Measurements from ENCODE around the gene CDH26. TPM values are rescaled to one million over a fixed set of nuclear protein-coding genes. Genes with fewer than 3 reads are reported as not detected.

CDH26 gene
- total RNA-seq, 1 experiment from 2014 or later, result not detected

- Histone ChIP-seq H3K27ac (ENCODE audit: low read length) (no peak overlapping the region), H3K9me2 (replicated peaks; ENCODE audit: insufficient read depth, low read length) (no peaks in the 10 kb centered on the region), H3K79me2 (ENCODE audit: low read length) (no peaks in the 10 kb centered on the region), H3K27me3 (ENCODE audit: low read length) (no peaks in the 10 kb centered on the region), H3K36me3 (ENCODE audit: insufficient read depth, low read length) (no peaks in the 10 kb centered on the region), H2AFZ (ENCODE audit: low read length) (no peak overlapping the region), H3K4me2 (ENCODE audit: low read depth, low read length, poor library complexity, severe bottlenecking) (no peak overlapping the region), H3K9ac (ENCODE audit: low read length) (no peak overlapping the region), H3K9me3 (ENCODE audit: low read length) (no peaks in the 10 kb centered on the region), H3K4me3 (ENCODE audit: low read length) (no peak overlapping the region), H4K20me1 (ENCODE audit: insufficient read depth, low read depth, low read length) (no peaks in the 10 kb centered on the region), H3K4me1 (ENCODE audit: low read length) (no peaks in the 10 kb centered on the region)
- DNase-seq, result no peak
Observed at GRCh38 chr20:60063048-60063451, 104.8 kb downstream of the CDH26 start.

DNA sequence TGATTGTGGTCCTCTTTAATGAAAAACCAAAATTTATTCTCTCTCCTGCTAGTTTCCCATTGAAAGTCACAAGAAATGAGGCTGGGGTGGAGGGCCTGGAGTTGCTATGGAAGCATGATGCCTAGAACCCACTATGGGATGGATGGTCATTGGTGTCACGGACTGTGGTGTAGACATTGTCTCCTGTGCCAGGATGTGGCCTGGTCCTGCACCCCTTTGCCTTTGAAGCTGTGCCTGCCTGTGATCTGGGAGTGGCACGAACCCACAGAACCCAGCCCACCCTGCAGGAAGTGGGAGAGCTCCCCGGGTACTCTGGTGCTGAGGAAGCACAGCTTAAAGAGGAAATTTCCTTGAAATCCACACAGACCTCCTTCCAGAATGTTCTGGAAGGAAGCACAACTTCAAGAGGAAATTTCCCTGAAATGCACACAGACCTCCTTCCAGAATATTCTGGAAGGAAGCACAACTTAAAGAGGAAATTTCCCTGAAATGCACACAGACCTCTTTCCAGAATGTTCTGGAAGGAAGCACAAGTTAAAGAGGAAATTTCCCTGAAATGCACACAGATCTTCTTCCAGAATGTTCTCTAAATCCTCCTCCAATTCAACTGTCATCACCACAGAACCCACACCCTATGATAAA lies 105.6 kb downstream of the CDH26 start:
- DNase-seq, result no peak
- H3K79me2 ChIP-seq (ENCODE audit: low read length), result no peaks in the 10 kb centered on the region
- H3K9me2 ChIP-seq (replicated peaks; ENCODE audit: insufficient read depth, low read length), result no peaks in the 10 kb centered on the region
- H3K9me3 ChIP-seq (ENCODE audit: low read length), result no peaks in the 10 kb centered on the region
- H3K27me3 ChIP-seq (ENCODE audit: low read length), result no peaks in the 10 kb centered on the region
- no peak overlapping the region for H3K4me2 ChIP-seq (ENCODE audit: low read depth, low read length, poor library complexity, severe bottlenecking)
- no peaks in the 10 kb centered on the region for H4K20me1 ChIP-seq (ENCODE audit: insufficient read depth, low read depth, low read length)
- no peak overlapping the region for H3K4me3 ChIP-seq (ENCODE audit: low read length)
- H3K27ac ChIP-seq (ENCODE audit: low read length), result no peak overlapping the region
- H2AFZ ChIP-seq (ENCODE audit: low read length), result no peak overlapping the region
- no peaks in the 10 kb centered on the region for H3K4me1 ChIP-seq (ENCODE audit: low read length)
- no peaks in the 10 kb centered on the region for H3K36me3 ChIP-seq (ENCODE audit: insufficient read depth, low read length)
- H3K9ac ChIP-seq (ENCODE audit: low read length), result no peak overlapping the region

Other genes starting within 250 kb of the CDH26 start
- 1.1 and 6.6 TPM in 2 replicates for gene SYCP2, start 24.8 kb upstream of the CDH26 start, total RNA-seq (2014; rRNA removed; shearing (Covaris generic); ENCODE audit: low replicate concordance)
- gene PPP1R3D, start 18.1 kb upstream of the CDH26 start, total RNA-seq (2014; rRNA removed; shearing (Covaris generic); ENCODE audit: low replicate concordance), result 4.2 and 7.0 TPM in 2 replicates
- 12.0 and 16.4 TPM in 2 replicates for gene FAM217B, start 18.0 kb upstream of the CDH26 start, total RNA-seq (2014; rRNA removed; shearing (Covaris generic); ENCODE audit: low replicate concordance)

All from Karpas-422 (cell line).